ENCODE measurements around the gene TUBB4A.

TUBB4A gene

DNA sequence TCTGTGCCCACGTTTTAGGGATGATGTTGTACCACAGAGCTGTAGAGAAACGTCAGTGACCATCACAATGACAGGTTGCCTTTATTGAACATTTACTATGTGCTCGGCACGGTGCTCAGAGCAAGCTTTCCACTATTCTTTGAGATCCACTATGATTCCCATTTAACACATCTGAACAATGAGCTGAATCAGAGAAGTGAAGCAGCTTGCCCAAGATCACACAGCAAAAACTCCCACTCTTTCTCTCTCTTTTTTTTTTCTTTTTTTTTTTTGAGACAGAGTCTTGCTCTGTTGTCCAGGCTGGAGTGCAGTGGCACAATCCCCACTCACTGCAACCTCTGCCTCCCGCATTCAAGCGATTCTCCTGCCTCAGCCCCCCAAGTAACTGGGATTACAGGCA is 20.6 kb upstream of the TUBB4A start:
- DNase-seq (ENCODE audit: low read depth) = no peak
- peak overlapping the region; percentile 28; the same call in 1 of the 2 replicates for H3K4me3 ChIP-seq (ENCODE audit: low read depth, low read length)
- TF ChIP-seq, protein P1, sequence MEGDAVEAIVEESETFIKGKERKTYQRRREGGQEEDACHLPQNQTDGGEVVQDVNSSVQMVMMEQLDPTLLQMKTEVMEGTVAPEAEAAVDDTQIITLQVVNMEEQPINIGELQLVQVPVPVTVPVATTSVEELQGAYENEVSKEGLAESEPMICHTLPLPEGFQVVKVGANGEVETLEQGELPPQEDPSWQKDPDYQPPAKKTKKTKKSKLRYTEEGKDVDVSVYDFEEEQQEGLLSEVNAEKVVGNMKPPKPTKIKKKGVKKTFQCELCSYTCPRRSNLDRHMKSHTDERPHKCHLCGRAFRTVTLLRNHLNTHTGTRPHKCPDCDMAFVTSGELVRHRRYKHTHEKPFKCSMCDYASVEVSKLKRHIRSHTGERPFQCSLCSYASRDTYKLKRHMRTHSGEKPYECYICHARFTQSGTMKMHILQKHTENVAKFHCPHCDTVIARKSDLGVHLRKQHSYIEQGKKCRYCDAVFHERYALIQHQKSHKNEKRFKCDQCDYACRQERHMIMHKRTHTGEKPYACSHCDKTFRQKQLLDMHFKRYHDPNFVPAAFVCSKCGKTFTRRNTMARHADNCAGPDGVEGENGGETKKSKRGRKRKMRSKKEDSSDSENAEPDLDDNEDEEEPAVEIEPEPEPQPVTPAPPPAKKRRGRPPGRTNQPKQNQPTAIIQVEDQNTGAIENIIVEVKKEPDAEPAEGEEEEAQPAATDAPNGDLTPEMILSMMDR (IDR thresholded peaks at IDR 0.05; ENCODE audit: low read depth, low read length, missing control alignments) = no peak

DNA sequence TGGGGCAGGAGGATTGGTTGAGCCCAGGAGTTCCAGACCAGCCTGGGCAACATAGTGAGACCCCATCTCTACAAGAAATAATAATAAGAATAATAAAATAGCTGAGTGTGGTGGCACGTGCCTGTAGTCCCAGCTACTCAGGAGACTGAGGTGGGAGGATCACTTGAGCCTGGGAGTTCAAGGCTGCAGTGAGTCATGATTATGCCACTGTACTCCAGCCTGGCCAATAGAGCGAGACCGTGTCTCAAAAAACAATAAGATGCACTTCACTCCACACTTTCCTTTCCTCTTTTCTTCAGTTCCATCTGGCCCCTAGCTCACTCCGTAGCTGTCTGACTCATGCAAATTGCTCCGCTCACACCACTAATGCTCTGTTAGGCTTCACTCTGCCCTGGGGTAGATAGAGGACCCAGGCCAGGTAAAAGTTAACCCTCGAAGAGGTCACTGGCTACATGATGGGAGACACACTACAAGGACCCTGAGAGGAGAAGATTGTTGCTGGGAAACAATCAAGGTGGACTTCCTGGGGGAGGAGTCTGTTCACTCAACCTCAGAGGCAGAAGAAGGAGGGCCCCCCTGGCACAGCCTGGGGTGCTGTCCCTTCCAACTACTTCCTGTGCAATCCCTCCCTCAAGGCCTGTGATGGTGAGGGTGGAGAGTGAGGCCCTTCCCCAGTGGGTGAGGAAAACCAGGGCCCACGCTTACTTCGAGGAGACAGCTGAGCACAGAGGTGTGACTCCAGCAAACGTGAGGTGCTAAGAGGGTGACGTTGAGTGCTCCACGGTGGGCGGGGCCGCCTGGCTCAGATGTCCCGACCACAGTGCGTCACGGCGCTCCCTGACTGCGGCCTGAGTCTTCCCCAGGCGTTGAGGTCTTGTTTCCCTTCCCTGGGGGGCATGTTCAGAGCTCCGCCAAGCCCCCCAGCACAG is 19.9 kb upstream of the TUBB4A start:
- peak; percentile 90 for DNase-seq (ENCODE audit: low read depth)
- H3K4me3 ChIP-seq (ENCODE audit: low read depth, low read length) = peak overlapping the region; percentile 28
- TF ChIP-seq, protein P1 (IDR thresholded peaks at IDR 0.05; ENCODE audit: low read depth, low read length, missing control alignments) = no peak

DNA sequence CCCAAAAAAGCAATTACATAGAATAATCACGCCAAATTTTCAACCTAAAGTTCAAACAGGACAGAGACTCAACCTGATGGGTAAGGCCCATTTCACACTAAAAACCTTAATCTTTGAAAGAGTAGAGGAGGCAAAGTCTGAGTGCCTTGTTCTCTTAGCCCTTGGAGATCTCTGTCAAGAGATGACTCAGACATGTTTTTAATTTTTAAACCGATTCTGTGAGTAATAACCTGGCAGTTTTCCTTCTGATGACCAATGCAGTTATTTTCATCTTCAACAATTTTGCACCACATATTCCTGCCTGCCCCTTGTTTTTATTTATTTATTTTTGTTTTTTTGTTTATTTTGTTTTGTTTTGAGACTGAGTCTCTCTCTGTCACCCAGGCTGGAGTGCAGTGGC is 17.2 kb upstream of the TUBB4A start:
- H3K4me3 ChIP-seq (ENCODE audit: low read depth, low read length) = no peak overlapping the region
- TF ChIP-seq, protein P1 (IDR thresholded peaks at IDR 0.05; ENCODE audit: low read depth, low read length, missing control alignments) = no peak
- DNase-seq (ENCODE audit: low read depth) = no peak

DNA sequence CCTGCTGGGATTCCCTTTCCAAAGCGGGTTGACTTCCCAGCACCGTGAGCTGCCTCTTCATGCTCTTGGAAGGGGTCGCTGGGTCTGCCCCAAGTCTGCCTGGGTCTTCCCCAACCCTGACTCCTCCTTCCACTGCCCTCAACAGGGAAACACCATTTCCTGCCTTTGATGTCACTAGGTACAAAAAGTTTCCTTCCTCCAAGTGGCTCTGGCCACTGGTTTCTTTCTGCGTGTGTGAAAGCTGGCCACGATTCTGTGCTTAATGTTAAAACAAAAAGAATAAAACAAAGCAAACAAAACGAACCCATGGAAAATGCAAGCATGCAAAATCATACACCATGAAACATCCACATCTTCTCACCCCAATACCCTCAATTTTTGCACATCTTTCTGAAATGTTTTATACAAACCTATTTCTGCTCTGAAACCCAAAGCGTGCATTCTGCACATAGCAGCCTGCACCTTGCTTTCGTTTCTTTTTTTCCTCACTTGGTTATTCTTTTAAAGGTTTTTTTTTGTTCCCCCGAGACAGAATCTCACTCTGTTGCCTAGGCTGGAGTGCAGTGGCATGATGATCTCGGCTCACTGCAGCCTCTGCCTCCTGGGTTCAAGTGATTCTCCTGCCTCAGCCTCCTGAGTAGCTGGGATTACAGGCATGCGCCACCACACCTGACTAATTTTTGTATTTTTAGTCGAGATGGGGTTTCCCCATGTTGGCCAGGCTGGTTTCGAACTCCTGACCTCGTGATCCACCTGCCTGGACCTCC is 16.2 kb upstream of the TUBB4A start:
- H3K4me3 ChIP-seq (ENCODE audit: low read depth, low read length) = peak overlapping the region; percentile 76
- DNase-seq (ENCODE audit: low read depth) = peak; percentile 71
- TF ChIP-seq, protein P1 (IDR thresholded peaks at IDR 0.05; ENCODE audit: low read depth, low read length, missing control alignments) = no peak

DNA sequence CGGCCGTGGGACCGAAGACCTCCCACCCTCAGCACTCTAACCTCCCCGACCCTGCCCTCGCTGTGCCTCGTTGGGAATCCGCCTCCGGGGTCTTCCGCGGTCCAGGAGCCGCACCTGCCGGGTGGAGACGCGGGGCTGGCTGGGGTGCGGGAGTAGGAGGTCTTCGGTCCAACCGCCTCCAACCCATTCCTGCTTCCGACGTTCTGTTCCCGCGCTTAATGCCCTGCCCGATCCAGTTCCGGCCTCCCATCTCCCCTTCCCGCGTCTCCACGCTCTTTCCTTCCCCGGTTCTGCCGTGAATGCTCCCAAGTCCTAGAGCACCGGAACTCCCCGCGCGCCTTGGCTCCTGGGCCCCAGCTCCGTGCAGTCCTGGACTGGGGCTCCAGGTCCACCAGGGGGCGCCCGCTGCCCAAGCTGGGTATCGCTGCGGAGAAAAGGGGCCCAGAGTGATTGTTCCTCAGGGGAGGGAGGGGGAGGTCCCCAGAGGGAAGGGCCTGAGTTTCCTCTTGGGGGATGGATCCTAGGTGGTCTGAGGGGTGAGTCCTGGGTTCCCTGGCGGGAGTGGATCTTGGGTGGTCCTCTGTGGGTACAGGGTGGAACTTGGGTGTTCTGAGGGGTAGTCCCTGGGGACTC is 14.7 kb upstream of the TUBB4A start:
- DNase-seq (ENCODE audit: low read depth) = peak; percentile 68
- TF ChIP-seq, protein P1 (IDR thresholded peaks at IDR 0.05; ENCODE audit: low read depth, low read length, missing control alignments) = peak; percentile 88
- peak overlapping the region; percentile 76 for H3K4me3 ChIP-seq (ENCODE audit: low read depth, low read length)

DNA sequence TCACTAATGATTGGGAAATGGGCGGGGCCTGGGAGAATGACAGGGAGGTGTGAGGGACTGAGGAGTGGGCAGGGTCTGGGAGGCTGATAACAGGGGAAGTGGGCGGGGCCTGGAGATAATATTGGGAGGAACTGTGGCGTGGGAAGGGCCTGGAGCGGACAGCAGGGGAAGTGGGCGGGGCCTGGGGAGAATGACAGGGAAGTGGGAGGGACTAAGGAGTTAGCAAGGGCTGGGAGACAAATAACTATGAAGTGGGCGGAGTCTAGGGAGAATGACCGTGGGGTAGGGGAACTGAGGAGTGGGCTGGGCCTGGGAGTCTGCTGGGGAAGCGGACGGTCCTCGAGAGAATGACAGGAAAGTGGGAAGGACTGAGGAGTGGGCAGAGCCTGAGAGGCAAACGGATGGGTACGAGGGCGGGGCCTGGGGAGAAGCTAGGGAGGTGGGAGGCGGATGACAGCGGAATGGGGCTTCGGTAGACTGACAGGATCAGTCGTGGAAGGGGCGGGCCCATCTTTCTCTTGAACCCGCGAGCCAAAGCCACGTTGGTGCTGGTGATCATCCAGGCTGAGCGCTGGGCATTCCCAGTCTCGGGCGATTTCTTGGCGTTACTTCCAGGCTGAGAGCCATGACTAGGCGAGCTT is 14.0 kb upstream of the TUBB4A start:
- peak; percentile 86 for DNase-seq (ENCODE audit: low read depth)
- peak overlapping the region; percentile 76 for H3K4me3 ChIP-seq (ENCODE audit: low read depth, low read length)
- TF ChIP-seq, protein P1 (IDR thresholded peaks at IDR 0.05; ENCODE audit: low read depth, low read length, missing control alignments) = no peak

Data from GM12864 (cell line).